HG02610 (cell line): Measurements from ENCODE around the gene NSD2.

Experiments
- ATAC-seq: cut with Tn5 transposase; IDR thresholded peaks from one replicate; pipeline ENCODE4 v1.9.1; 2021; ENCODE audit warnings: mild to moderate bottlenecking, moderate library complexity; ENCODE audit not compliant: unreplicated experiment

The NSD2 gene

DNA sequence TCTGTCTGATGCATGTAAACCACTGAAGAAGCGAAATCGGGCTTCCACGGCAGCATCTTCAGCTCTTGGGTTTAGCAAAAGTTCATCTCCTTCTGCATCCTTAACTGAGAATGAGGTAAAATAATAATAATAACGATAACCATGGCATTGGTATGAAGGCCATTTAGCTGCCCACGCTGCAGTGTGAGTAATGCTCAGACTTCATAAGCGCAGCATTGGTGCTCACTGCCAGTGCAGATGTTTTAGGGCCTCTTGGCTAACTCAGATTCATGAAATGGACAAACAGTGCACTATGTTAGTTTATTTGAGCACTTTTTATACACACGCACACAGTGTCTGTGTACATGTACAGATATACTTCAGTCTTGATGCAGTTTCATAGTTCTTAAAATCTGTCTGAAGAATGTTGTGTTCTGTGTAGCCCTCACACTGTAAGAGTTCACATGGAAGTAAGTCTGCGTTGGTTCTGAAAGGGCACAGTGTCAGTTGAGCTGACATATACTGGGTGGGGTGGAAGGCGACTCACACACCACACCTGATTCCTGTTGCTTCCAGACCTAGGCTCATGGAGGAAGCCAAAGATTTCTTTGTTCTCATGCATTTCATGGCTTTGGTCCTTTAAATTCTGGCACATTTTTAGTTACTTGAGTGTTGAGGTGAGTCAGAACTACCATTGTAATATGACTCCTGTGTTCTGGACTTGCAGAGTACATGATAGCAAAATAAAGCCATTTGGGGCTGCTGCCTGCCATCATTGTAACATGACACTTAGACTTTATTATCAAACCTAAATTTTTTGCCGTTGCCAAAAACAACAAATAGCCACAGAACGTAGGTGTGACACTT is 68.7 kb downstream of the NSD2 start:
- ATAC-seq: no peak

- ATAC-seq: no peak
Measured at GRCh38 chr4:1940566-1940965, 69.4 kb downstream of the NSD2 start.

GRCh38 chr4:1943928-1944327 is 72.7 kb downstream of the NSD2 start:
- ATAC-seq: no peak

GRCh38 chr4:1945124-1945895 is 74.1 kb downstream of the NSD2 start:
- ATAC-seq: no peak

DNA sequence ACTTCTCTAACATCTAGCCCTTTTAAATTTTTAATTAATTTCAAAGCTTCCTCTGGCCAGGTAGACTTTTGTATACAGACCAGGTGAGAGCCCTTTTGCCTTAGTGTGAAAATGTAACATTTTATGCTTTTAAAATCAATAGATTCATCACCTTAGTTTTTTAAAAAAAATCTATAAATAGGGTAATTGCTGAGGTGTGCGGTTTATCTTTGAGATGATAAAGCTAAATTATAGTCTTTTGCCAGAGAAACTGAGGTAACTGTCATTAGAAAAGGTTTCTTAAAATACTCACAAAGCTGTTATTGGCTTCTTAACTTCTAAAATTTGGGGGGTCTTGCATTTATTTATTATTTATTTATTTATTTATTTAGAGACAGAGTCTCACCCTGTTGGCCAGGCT is 74.7 kb downstream of the NSD2 start:
- no peak for ATAC-seq

DNA sequence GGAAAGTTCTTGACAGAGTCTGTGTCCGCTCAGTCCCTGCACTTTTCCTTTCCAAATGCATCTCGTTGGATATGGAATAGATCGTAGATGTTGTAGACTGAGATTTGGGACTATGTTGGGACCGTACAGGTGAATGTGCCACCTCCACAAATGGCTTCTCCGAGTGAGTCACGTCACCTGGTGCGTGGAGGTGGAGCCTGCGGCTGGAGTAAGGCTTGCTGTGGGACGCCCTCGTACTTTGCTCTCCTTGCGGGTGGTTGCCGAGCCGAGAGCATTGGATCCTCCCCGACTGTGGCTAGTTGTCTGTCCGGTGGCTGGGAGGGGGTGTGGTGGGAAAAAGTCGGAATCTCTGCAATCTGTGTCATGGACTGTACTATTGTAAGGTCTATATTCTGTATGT is 77.0 kb downstream of the NSD2 start:
- ATAC-seq: no peak

- ATAC-seq: no peak
Measured at GRCh38 chr4:1948892-1949436, 77.8 kb downstream of the NSD2 start.

GRCh38 chr4:1950369-1950768 is 79.2 kb downstream of the NSD2 start:
- ATAC-seq: no peak

GRCh38 chr4:1952058-1952700 is 81.0 kb downstream of the NSD2 start:
- ATAC-seq: no peak

GRCh38 chr4:1952719-1953118 is 81.5 kb downstream of the NSD2 start:
- no peak for ATAC-seq

DNA sequence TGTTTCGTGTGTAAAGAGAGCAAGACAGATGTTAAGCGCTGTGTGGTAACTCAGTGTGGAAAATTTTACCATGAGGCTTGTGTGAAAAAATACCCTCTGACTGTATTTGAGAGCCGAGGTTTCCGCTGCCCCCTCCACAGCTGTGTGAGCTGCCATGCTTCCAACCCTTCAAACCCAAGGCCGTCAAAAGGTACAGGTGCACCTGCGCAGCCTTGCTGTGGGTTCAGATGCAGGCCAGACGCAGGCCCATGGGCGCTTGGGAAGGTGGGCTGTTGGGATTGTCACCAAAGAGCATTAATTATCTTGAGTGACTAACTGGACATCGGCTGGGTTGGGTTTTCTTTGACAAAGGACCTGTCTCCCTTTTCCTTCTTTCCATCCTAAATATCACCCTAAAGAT is 82.1 kb downstream of the NSD2 start:
- ATAC-seq: no peak

GRCh38 chr4:1956631-1957030 is 85.4 kb downstream of the NSD2 start:
- no peak for ATAC-seq

GRCh38 chr4:1958276-1959103 is 87.3 kb downstream of the NSD2 start:
- ATAC-seq: no peak

DNA sequence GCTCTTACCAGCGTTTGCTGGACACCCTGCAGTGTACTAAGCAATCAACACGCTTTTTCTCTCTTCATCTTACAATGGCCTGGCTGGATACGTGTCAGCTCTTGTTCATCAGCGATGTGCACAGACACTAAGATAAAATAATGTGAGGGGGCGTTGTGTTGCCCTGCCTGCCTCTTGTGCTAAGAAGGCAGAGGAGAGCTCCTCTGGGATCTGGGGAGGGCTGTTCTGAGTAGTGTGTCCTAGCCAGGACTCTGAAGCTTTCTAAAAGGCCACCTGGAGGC is 87.9 kb downstream of the NSD2 start:
- ATAC-seq: no peak

DNA sequence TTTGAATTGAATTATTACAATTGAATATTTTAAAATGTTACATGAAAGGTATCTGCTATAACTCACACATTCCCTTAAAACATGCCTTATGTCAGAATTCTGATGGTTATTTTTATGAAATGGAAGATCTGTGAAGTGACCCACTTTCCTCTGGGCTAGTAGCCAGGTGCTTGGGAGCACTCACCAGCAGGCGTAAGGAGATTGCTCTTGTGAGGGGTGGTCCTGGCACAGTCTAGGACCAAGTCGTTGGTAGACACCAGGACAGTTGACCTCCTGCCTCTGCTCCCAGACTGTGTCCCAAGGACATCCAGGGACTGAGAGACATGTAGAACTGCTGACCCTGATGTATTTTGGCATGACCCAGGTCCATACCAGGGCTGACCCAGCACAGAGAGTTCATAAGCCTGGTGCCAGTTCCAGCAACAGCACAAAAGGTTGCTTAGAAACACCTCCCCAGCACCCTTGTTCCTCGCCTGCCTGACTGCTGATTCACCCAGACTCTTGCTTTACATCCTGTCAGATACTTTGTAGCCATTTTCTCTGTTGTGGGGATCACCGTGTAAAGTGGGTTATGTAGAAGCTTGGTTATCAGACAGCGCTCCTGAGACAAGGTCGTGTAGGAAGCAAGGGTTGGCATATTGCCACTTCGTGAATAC is 89.1 kb downstream of the NSD2 start:
- no peak for ATAC-seq

DNA sequence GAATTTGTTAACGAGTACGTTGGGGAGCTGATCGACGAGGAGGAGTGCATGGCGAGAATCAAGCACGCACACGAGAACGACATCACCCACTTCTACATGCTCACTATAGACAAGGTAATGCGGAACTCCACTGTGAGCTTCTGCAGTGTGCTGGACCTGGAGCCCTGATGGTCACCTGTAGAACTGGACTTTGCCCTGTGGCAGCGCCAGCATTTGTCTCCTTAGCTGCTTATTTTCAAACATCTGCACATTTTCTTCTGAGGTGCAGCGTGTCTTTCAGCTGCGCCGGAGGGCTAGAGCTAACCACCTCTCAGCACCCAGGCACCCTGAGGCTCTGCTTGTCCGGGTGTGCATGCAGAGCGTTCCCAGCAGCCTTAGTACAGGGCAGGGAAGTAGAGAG is 89.8 kb downstream of the NSD2 start:
- ATAC-seq: no peak

DNA sequence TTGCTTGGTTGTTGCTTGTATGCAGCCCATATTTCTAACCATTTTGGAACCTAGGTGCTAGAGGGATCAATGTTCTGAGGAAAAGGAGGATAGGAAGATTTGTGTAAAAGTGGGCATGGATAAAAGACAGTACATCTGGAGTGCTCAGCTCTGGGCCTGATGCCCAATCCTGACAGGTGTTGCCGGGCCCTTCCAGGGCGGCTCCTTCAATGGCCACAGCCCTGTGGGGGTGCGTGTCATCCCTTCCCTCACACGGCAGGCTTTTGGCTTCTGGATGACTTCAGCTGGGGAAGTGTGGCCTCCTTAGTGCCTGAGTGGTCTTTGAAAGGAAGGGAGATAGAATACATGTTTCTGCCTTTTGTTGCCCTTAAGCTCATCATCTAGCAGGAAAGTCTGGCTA is 90.4 kb downstream of the NSD2 start:
- ATAC-seq: no peak

DNA sequence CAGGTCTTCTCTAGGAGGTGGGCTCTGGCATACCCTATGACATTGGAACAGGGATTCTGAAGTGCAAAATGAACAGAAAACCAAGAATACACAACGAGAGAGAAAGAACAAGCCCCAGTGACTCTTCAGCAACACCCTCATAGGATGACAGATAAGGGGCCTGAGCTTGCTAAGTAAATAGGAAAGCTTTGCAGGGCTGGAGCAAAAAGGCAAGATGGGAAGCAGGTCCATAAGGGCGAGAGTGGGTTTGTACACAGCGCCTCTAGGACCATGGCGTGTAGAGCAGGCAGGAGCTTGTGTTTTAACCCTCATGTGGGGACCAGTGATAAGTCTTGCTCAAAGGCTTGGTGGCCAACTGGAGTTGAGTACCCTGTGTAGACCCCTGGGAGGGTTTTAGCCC is 91.8 kb downstream of the NSD2 start:
- ATAC-seq: no peak

- ATAC-seq: no peak
Measured at GRCh38 chr4:1964443-1964842, 93.2 kb downstream of the NSD2 start.

DNA sequence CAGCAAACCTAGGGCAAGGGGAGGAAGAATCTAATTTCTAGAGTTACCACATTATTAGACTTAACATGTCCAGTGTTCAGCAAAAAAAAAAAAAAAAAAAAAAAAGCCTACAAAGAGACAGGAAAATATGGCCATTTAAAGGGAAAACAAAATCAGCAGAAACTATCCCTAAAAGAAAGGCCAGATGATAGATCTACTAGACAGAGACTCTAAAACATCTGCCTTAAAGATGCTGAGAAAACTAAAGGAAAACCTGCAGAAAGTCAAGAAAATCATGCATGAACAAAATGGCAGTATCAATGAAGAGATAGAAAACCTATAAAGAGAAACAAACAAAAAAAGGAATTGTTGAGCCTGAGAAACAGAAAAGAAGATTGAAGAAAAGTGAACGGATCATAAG is 93.8 kb downstream of the NSD2 start:
- no peak for ATAC-seq
